ENCODE measurements around the gene FBLN2. TPM values are rescaled to one million over a fixed set of nuclear protein-coding genes. Genes with fewer than 3 reads are reported as not detected.

The FBLN2 gene
- total and polyA plus RNA-seq, 2 of the 4 experiments (the other 2 are of a cell fraction): 11.8 to 60.8 TPM

DNA sequence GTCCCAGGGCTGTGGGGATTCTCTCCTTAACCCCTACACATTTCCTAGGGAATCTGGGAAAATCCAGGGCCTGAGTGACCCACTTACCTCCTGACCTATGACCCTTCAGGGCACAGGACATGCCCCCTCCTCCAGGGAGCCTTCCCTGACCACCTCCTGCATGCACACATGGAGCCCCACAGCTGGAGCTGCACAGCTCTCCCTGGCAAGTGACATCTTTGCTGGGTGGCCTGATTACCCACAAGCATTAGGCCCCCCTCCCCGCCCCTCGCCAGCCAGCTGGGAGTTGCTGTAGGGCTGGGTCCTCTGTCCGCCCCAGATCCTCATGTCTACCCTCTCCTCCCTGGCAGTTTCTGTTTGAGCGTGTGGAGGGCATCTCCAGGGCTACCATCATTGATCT lies 47.4 kb upstream of the FBLN2 start:
- H2BK15ac ChIP-seq (ENCODE audit: low read depth, low read length): no peak overlapping the region
- intact Hi-C loops (cut with micrococcal nuclease): no loop called here
- H3K18ac ChIP-seq (ENCODE audit: low read depth, low read length): no peak overlapping the region
- H3K14ac ChIP-seq (replicated peaks; ENCODE audit: low read depth, low read length): no peak overlapping the region
- POLR2A ChIA-PET (ENCODE audit: unreplicated experiment): no interaction called here
- H4K20me1 ChIP-seq (ENCODE audit: insufficient read depth, low read length): no peaks in the 10 kb centered on the region
- BruUV-seq (replicated peaks): no TSS peak
- no peaks in the 10 kb centered on the region for H3K9me3 ChIP-seq (ENCODE audit: control insufficient read depth, insufficient read depth, low read length)
- H3K56ac ChIP-seq (ENCODE audit: extremely low read depth, insufficient read depth, low read length): no peak overlapping the region
- no peak overlapping the region for H2BK120ac ChIP-seq (ENCODE audit: low read depth, low read length)
- 0 out of 2 replicates have a peak, but pooled peaks cover under 1% of the 10 kb centered on the region for H3K4me1 ChIP-seq (ENCODE audit: control insufficient read depth, insufficient read depth, low read length)
- H3K36me3 ChIP-seq (ENCODE audit: control insufficient read depth, insufficient read depth, low read length): no peaks in the 10 kb centered on the region
- H3K79me1 ChIP-seq (ENCODE audit: low read depth in 1 of 2, low read length in 2 of 2): no peaks in the 10 kb centered on the region
- H3K23ac ChIP-seq (ENCODE audit: low read depth, low read length): no peak overlapping the region
- no peak overlapping the region for H3K4ac ChIP-seq (ENCODE audit: low read depth, low read length)
- no peak overlapping the region for H2AK9ac ChIP-seq (replicated peaks; ENCODE audit: low read depth, low read length, poor library complexity)
- TF ChIP-seq POLR2A (IDR thresholded peaks at IDR 0.05; ENCODE audit: low read depth, low read length): no peak
- TF ChIP-seq, protein P1, sequence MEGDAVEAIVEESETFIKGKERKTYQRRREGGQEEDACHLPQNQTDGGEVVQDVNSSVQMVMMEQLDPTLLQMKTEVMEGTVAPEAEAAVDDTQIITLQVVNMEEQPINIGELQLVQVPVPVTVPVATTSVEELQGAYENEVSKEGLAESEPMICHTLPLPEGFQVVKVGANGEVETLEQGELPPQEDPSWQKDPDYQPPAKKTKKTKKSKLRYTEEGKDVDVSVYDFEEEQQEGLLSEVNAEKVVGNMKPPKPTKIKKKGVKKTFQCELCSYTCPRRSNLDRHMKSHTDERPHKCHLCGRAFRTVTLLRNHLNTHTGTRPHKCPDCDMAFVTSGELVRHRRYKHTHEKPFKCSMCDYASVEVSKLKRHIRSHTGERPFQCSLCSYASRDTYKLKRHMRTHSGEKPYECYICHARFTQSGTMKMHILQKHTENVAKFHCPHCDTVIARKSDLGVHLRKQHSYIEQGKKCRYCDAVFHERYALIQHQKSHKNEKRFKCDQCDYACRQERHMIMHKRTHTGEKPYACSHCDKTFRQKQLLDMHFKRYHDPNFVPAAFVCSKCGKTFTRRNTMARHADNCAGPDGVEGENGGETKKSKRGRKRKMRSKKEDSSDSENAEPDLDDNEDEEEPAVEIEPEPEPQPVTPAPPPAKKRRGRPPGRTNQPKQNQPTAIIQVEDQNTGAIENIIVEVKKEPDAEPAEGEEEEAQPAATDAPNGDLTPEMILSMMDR (conservative IDR thresholded peaks at IDR 0.05; ENCODE audit: low read depth, low read length): no peak
- TF ChIP-seq MXI1 (IDR thresholded peaks at IDR 0.05; ENCODE audit: borderline replicate concordance, low read depth, low read length): no peak
- TF ChIP-seq RCOR1 (IDR thresholded peaks at IDR 0.05; ENCODE audit: insufficient replicate concordance, low read length): no peak
- no peak for TF ChIP-seq SMC3 (IDR thresholded peaks at IDR 0.05; ENCODE audit: low read depth, low read length)
- TF ChIP-seq RAD21 (IDR thresholded peaks at IDR 0.05; ENCODE audit: low read length): no peak
- TF ChIP-seq NFE2L2 (IDR thresholded peaks at IDR 0.05; ENCODE audit: low read depth, low read length): no peak
- no peak for TF ChIP-seq MAZ (IDR thresholded peaks at IDR 0.05; ENCODE audit: borderline replicate concordance, low read depth, low read length)
- TF ChIP-seq CEBPB (IDR thresholded peaks at IDR 0.05; ENCODE audit: low read depth, low read length): no peak
- no peak for TF ChIP-seq USF2 (IDR thresholded peaks at IDR 0.05; ENCODE audit: low read depth, low read length)
- no peak for TF ChIP-seq MAFK (IDR thresholded peaks at IDR 0.05; ENCODE audit: low read depth, low read length)
- TF ChIP-seq BHLHE40 (IDR thresholded peaks at IDR 0.05; ENCODE audit: low read depth, low read length): no peak
- TF ChIP-seq FOS (IDR thresholded peaks at IDR 0.05; ENCODE audit: low read depth, low read length): no peak
- TF ChIP-seq CHD1 (IDR thresholded peaks at IDR 0.05; ENCODE audit: low read depth, low read length): no peak
- TF ChIP-seq ELK1 (IDR thresholded peaks at IDR 0.05; ENCODE audit: borderline replicate concordance, low read depth, low read length): no peak
- TF ChIP-seq RFX5 (IDR thresholded peaks at IDR 0.05; ENCODE audit: low read depth, low read length): no peak
- H2BK20ac ChIP-seq (ENCODE audit: low read depth, low read length): no peak overlapping the region
- no peak overlapping the region for H3K4me3 ChIP-seq (ENCODE audit: insufficient read depth, low read depth, low read length)
- H2BK5ac ChIP-seq (ENCODE audit: low read depth, low read length, poor library complexity, severe bottlenecking): no peak overlapping the region
- no peak overlapping the region for H2AFZ ChIP-seq (replicated peaks; ENCODE audit: low read length, poor library complexity)
- no peaks in the 10 kb centered on the region for H3K9me1 ChIP-seq (ENCODE audit: insufficient read depth, low read length)
- H3K4me2 ChIP-seq (ENCODE audit: low read depth, low read length): no peak overlapping the region
- H4K5ac ChIP-seq (ENCODE audit: low read depth, low read length): no peak overlapping the region
- dilution Hi-C loops (cut with HindIII; ENCODE audit: low sequenced_read_pairs, unreplicated experiment): no loop called here
- no peak for DNase-seq
- in situ Hi-C loops (cut with MboI; ENCODE audit: low sequenced_read_pairs): no loop called here
- no peak for ATAC-seq (ENCODE audit: low read depth)
- no peak overlapping the region for H3K9ac ChIP-seq (ENCODE audit: low read depth, low read length)
- CTCF ChIA-PET: no interaction called here
- H2AK5ac ChIP-seq (ENCODE audit: low read depth, low read length): no peak overlapping the region
- no peak overlapping the region for H3K27ac ChIP-seq (ENCODE audit: insufficient read depth, low read length)
- H3K27me3 ChIP-seq (ENCODE audit: control insufficient read depth, insufficient read depth, low read length): no peaks in the 10 kb centered on the region
- H4K8ac ChIP-seq (ENCODE audit: low read depth in 2 of 2, low read length in 2 of 2): no peak overlapping the region
- no peak overlapping the region for H4K91ac ChIP-seq (ENCODE audit: insufficient read depth, low read depth, low read length)
- WGBS, 2 experiments (ENCODE audit: extremely low coverage in 2 of 2, insufficient read length in 1 of 2): 100% methylated on average over 3 of the region's 4 CpGs; no CpG with 5 or more reads in 1 of the 2 experiments

All from IMR-90 (cell line).